RWPE2 (cell line): ENCODE data around the gene PRKAR2A.

Experiments used
- ATAC-seq: fragments of 200-7000 bp; cut with Tn5 transposase; 3 replicates; pipeline ENCODE4 v1.9.1; 2021; ENCODE audit warnings: low read depth
- DNase-seq: peaks from one replicate; pipeline ENCODE4 v3.0.0-alpha.2; 2020; ENCODE audit warnings: low spot score
- H3K27ac ChIP-seq: fragments of 450-650 bp; 2 replicates; pipeline ENCODE4 v1.5.1; 2017; ENCODE audit warnings: mild to moderate bottlenecking; ENCODE audit not compliant: poor library complexity, severe bottlenecking
- H3K27me3 ChIP-seq: fragments of 250-450 bp; sonication (Bioruptor Pico); 2 replicates; pipeline ENCODE4 v1.5.1; 2021; ENCODE audit warnings: mild to moderate bottlenecking, moderate library complexity; ENCODE audit not compliant: insufficient read depth, poor library complexity, severe bottlenecking
- H3K36me3 ChIP-seq: fragments of 250-450 bp; sonication (Bioruptor Pico); 2 replicates; pipeline ENCODE4 v1.5.1; 2020; ENCODE audit warnings: low read depth, mild to moderate bottlenecking, moderate library complexity
- H3K4me1 ChIP-seq: fragments of 250-450 bp; sonication (Bioruptor Pico); 2 replicates; pipeline ENCODE4 v1.5.1; 2021; ENCODE audit warnings: mild to moderate bottlenecking, moderate library complexity; ENCODE audit not compliant: insufficient read depth, poor library complexity, severe bottlenecking
- H3K4me3 ChIP-seq: fragments of 250-450 bp; sonication (Bioruptor Pico); 2 replicates; pipeline ENCODE4 v1.5.1; 2021; ENCODE audit warnings: mild to moderate bottlenecking, moderate library complexity; ENCODE audit not compliant: severe bottlenecking
- H3K9me3 ChIP-seq: fragments of 250-450 bp; sonication (Bioruptor Pico); 2 replicates; pipeline ENCODE4 v1.5.1; 2021; ENCODE audit warnings: mild to moderate bottlenecking, moderate library complexity; ENCODE audit not compliant: severe bottlenecking
- TF ChIP-seq, protein P1 (sequence below): fragments of 450-650 bp; IDR thresholded peaks from one replicate; pipeline ENCODE4 v1.5.1; 2017; ENCODE audit warnings: mild to moderate bottlenecking, moderate library complexity; ENCODE audit not compliant: poor library complexity, severe bottlenecking

PRKAR2A gene

DNA sequence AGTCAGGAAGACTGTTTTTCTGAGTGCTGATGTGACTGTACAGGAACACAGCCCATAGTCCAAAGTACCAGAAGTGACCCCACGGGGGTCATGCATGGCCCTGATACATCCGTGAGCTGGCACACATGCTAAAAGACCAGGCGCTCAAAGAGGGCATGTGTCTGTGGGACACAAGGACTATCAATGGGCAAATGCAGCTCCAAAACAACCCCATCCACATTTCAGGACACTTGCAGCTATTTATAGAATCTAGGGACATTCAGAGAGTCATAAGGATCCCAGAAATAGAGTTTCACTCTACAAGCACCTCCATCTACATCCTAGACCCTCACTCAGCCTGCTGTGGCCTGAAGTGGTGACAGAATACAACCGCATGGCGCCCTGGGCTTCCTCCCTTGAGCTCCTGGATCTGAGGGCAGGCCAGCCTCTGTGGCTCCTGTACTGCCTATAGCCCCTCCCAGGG is 34.0 kb upstream of the PRKAR2A start:
- Histone ChIP-seq H3K9me3 (no peaks in the 10 kb centered on the region), H3K36me3 (no peaks in the 10 kb centered on the region), H3K4me1 (no peaks in the 10 kb centered on the region), H3K4me3 (no peak overlapping the region), H3K27ac (no peak overlapping the region), H3K27me3 (no peaks in the 10 kb centered on the region)
- ATAC-seq, result no peak
- DNase-seq, result no peak
- TF ChIP-seq, protein P1, sequence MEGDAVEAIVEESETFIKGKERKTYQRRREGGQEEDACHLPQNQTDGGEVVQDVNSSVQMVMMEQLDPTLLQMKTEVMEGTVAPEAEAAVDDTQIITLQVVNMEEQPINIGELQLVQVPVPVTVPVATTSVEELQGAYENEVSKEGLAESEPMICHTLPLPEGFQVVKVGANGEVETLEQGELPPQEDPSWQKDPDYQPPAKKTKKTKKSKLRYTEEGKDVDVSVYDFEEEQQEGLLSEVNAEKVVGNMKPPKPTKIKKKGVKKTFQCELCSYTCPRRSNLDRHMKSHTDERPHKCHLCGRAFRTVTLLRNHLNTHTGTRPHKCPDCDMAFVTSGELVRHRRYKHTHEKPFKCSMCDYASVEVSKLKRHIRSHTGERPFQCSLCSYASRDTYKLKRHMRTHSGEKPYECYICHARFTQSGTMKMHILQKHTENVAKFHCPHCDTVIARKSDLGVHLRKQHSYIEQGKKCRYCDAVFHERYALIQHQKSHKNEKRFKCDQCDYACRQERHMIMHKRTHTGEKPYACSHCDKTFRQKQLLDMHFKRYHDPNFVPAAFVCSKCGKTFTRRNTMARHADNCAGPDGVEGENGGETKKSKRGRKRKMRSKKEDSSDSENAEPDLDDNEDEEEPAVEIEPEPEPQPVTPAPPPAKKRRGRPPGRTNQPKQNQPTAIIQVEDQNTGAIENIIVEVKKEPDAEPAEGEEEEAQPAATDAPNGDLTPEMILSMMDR, result no peak

DNA sequence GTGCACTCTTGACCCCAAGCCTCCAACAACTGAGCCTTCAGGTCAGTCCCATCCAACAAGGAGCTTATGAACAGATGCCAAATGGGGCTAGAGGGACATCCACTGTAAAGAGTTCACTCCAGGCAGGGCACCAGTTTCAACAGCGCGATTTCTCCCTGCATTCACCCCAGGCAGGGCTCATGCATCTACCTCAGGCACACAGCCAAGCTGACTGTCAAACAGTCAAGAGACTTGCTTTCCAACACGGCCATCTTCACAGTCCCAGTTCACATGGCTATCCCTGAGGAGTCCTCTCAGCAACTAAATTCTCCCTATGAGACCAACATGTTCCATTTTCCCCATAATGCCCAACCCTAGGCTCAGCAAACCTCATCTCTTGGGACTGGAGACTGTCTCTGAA is 33.3 kb upstream of the PRKAR2A start:
- Histone ChIP-seq H3K27me3 (no peaks in the 10 kb centered on the region), H3K9me3 (no peaks in the 10 kb centered on the region), H3K36me3 (no peaks in the 10 kb centered on the region), H3K27ac (no peak overlapping the region), H3K4me1 (no peaks in the 10 kb centered on the region), H3K4me3 (no peak overlapping the region)
- TF ChIP-seq, protein P1, result no peak
- ATAC-seq, result no peak
- no peak for DNase-seq

DNA sequence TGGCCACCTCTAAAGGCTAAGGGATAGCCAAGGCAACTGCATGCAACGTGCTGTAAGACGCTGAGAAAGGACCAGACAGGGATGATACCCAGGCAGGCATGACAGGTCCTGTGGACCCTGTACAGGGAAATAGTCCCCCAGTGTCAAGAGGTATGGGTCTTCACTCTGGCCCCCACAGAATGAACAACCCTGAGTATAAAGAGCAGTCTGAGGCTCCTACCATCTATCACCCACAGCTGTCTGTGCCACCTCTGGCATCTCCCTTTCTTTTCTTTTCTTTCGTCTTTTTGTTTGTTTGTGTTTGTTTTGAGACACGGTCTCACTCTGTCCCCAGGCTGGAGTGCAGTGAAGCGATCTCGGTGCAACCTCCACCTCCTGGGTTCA is 32.3 kb upstream of the PRKAR2A start:
- no peak for ATAC-seq
- H3K4me3 ChIP-seq, result no peak overlapping the region
- no peak for DNase-seq
- no peaks in the 10 kb centered on the region for H3K4me1 ChIP-seq
- H3K27me3 ChIP-seq, result no peaks in the 10 kb centered on the region
- no peaks in the 10 kb centered on the region for H3K36me3 ChIP-seq
- no peaks in the 10 kb centered on the region for H3K9me3 ChIP-seq
- TF ChIP-seq, protein P1, result no peak
- H3K27ac ChIP-seq, result no peak overlapping the region

DNA sequence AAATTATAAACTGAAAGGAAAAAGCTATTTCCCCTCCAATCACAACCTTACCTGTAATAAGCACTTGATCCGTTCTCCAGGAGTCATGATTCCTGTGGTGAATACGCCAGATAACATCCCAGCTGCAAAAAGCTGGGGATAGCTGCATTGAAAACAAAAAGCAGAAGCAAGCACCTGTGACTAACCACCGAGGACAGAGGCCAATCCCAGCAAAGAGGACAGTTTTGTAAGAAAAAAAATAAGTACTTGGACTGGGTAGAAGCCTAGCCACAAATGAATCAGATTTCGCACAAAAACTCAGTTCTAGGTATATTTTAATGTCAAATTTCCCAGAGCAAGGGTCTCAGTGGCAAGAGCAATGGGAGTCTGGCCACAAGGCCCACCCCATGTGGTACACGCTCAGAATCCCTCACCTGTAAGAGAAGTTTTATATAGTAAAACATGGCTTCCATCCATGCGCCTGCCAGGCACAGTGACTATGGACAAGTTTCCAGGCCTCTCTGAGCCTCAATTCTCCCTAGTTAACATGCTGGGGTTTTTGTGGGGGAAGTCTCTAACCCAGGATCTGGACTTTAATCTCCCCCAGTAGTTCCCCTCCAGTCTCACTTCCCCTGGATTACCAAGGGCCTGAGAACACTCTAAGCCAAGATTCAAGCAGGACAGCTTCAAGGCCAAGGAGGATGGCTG is 31.8 kb upstream of the PRKAR2A start:
- H3K27me3 ChIP-seq, result no peaks in the 10 kb centered on the region
- H3K4me1 ChIP-seq, result no peaks in the 10 kb centered on the region
- H3K36me3 ChIP-seq, result no peaks in the 10 kb centered on the region
- H3K9me3 ChIP-seq, result no peaks in the 10 kb centered on the region
- no peak overlapping the region for H3K27ac ChIP-seq
- DNase-seq (no peak), ATAC-seq (no peak)
- TF ChIP-seq, protein P1, result no peak
- H3K4me3 ChIP-seq, result no peak overlapping the region

DNA sequence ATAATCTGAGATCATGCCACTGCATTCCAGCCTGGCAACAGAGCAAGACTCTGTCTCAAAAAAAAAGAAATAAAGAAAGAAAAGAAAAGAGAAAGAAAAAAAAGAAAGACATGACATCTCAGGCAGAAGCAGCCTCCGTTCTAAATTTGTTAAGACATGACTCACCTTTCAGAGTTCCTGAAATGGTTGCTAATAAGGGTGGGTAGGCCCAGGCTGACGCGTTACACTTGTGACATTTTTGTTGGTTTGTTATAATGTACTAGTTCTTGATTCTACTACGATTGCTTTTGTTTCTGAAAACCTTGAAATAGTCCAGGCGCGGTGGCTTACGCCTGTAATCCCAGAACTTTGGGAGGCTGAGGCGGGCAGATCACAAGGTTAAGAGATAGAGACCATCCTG is 30.0 kb upstream of the PRKAR2A start:
- Histone ChIP-seq H3K9me3 (no peaks in the 10 kb centered on the region), H3K36me3 (no peaks in the 10 kb centered on the region), H3K4me3 (no peak overlapping the region), H3K27ac (no peak overlapping the region), H3K27me3 (no peaks in the 10 kb centered on the region), H3K4me1 (no peaks in the 10 kb centered on the region)
- DNase-seq (no peak), ATAC-seq (no peak)
- TF ChIP-seq, protein P1, result no peak
